NCI-H2171 (cell line): ENCODE data around the gene ZSWIM1.
"Not testable (repeated sequence)": the region's sequence is repeated elsewhere in the genome, so short reads cannot be mapped to it uniquely, and the experiment has no call there.

Experiments
- DNase-seq: peaks from one replicate; lab custom pipeline; 2025; lab: John Stamatoyannopoulos, UW

Gene ZSWIM1

DNA sequence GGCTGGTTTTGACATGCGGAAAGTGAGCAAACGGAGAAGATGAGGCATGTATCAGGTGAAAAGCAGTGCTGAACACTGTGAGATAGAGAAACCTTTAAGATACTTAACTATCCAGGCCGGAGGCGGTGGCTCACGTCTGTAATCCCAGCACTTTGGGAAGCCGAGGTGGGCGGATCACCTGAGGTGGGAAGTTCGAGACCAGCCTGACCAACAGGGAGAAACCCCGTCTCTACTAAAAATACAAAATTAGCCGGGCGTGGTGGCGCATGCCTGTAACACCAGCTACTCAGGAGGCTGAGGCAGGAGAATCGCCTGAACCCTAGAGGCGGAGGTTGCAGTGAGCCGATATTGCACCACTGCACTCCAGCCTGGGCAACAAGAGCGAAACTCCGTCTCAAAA, 50.7 kb downstream of the ZSWIM1 start:
- not testable (repeated sequence) for DNase-seq

DNA sequence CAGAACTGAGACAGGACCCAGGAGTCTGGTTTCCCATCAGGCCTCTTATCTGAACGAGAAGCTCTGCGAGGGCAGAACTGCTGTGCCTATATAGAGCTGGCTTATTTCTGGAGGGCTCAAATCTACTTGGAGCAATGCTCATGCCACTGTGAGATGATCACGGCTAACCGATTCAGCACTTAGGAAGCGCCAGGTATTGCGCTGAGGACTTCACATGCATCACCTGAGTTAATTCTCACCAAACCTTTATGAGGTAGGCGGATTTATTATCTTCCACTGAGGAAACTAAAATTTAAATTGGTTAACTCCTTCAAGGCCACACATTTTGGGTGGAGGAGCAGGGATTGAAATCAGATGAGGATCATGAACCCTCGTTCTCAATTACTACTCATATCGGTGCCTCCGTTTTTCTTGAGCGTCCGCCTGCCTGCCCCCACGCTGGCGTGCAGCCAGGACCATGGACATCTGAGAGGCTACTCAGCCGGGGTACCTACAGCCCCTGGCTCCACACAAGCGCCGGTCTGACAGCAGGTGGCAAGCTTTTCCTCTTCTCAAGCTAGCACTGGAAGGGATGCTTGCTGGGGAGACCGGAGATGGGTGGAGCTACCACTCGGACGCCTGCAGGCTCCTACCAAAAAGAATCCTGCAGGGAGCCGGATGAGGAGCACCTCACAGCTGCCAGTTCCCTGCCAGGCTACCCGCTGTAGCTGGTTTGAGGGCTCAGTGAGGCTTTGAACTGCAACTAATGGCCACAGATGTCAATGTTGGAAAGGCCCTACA, 52.4 kb downstream of the ZSWIM1 start:
- peak; percentile 61 for DNase-seq

DNA sequence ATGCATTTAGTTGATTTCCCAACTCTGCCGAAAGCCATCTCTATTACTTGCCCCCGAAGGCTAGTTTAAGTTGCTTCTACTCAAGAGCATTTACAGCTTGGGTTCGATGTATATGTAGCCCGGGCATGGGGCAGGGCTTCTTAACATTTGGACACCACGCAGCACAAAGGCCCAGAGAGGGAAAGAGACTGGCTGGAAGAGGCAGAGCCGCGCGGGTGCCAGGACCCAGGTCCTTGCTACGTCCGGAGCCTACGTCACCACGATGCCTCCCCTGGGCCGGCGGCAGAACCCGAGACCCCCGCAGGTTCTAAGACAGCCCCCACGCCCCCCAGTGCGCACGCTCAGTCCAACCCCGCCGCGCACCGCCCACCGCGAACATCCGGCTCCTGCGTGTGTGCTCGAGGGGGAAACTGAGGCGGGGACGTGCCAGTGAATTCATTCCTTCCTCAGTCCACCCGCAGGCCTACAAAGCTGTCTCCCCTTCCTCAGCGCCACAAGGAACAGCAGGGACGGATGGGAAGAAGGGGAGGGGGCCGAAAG, 53.1 kb downstream of the ZSWIM1 start:
- DNase-seq = peak; percentile 79
